Measurements from ENCODE around the gene INF2.
A peak's percentile ranks its signal among the peaks of the same experiment; 100 is the strongest.

The INF2 gene

DNA sequence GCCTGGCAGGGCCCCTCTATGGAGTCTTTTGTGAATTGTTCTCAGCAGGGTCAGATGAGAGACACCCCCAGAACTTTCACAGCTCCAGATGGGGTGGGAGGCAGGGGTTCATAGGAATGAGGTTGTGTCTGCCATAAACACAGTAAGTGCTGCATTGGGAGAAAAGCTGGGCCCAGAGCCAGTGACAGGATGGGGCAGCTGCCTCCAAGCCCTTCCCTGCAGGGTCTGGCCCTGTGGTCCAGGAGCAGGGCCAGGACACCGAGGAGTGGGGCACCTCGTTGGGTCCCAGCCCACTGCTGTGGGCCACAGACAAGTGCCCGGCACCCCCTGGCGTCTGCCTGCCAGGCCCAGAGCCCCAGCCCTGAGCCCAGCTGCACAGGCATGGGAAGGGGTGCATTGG is 13.3 kb downstream of the INF2 start:
- no peak for DNase-seq (ENCODE audit: low read depth)

GRCh38 chr14:104703269-104703668 is 13.9 kb downstream of the INF2 start:
- DNase-seq (ENCODE audit: low read depth): no peak

DNA sequence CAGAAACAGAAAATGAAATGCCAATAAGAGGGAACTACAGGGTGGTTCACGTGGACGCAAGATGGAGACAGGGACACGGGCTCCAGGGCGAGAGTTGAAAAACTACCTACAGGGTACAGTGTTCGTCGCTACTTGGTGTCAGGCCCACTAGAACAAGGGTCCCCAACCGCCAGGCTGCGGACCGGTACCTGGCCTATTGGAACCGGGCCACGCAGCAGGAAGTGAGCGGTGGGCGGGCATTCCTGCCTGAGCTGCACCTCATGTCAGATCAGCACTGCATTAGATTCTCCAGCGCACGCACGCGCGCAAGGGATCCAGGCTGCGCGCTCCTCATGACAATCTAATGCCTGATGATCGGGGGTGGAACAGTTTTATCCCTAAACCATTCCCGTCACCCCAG is 14.8 kb downstream of the INF2 start:
- DNase-seq (ENCODE audit: low read depth): no peak

DNA sequence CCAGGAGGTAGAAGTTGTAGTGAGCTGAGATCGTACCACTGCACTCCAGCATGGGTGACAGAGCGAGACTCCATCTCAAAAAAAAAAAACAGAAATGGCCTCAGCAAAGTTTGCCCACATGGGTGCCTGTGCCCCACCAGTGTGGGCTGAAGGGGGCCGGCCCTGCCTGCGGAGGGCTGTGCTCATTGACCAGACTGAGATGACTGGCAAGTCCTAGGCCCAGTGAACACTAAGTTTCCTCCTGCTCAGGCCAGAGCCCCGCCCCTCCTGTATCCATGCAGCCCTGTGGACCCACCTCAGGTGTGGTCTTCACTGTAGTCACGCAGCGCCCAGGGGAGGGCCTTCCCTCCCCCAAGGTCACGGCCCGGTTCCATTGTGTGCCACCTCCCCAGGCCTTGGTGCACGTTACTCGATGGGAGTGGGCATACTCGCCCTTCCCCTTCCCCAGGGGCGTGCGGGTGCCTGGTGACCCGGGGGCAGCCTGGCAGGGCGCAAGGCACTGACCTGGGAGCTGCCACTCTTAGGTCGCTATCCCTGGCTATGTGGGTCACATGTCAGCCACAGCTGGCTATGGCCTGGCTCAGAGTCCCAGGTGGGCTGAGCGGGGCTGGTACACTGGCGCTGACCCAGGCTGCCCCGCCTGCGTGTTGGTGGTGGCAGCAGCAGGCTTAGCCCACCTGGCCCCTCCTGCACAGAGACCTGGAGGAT is 16.1 kb downstream of the INF2 start:
- no peak for DNase-seq (ENCODE audit: low read depth)

DNA sequence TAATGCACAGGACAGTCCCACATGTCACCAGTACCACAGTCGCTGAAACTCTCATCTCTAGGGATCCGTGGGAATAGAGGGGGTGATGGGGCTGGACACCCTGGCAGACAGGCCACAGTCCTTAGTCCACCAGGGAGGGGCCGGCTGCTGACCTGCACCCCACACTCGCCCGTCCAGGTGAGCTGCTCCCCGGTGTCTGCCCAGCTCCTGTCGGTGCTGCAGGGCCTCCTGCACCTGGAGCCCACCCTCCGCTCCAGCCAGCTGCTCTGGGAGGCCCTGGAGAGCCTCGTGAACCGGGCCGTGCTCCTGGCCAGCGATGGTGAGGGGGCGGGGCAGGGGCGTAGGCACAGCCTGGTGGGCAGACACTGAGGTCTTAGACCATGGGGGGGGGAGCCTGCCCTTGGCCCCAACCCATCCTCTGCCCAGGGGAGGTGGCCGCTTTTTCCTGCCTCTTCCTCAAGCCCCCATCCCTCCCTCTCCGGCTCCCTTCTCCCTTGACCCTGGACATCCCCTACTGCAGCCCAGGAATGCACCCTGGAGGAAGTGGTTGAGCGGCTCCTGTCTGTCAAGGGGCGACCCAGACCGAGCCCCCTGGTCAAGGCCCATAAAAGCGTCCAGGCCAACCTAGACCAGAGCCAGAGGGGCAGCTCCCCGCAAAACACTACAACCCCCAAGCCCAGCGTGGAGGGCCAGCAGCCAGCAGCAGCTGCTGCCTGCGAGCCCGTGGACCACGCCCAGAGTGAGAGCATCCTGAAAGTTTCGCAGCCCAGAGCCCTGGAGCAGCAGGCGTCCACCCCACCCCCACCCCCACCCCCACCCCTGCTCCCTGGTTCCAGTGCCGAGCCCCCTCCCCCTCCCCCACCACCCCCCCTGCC is 17.6 kb downstream of the INF2 start:
- DNase-seq (ENCODE audit: low read depth): no peak

GRCh38 chr14:104707608-104708595 is 18.5 kb downstream of the INF2 start:
- no peak for DNase-seq (ENCODE audit: low read depth)

DNA sequence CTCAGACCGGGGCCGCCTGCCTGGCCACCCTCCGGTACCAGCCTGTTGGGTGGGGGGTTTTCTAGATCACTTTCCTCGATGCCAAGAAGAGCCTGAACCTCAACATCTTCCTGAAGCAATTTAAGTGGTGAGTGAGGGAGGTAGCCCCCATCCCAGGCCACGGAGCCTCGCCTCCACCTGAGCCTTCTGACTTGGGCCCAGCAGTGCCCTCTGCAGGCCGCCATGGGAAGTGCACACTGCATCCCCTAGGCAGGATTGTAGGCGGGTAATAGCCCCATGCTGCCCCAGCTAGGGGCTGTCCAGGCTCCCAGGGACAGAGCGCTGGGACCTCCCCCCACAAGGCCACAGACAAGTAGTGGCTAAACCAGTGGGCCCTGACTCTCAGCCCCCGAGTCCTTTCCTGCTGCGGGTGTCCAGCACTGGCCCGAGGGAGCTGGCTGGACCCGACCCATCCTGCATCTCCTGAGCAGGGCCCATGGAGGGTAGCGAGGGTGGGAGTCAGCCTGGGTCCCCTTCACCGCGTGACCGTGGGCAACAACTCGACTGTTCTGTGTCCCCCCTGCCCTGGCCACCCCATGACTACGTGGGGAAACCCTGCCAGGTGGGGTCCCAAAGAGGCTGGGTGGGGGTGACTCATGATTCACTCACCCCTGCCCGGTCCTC is 19.3 kb downstream of the INF2 start:
- DNase-seq (ENCODE audit: low read depth): peak; percentile 32

DNA sequence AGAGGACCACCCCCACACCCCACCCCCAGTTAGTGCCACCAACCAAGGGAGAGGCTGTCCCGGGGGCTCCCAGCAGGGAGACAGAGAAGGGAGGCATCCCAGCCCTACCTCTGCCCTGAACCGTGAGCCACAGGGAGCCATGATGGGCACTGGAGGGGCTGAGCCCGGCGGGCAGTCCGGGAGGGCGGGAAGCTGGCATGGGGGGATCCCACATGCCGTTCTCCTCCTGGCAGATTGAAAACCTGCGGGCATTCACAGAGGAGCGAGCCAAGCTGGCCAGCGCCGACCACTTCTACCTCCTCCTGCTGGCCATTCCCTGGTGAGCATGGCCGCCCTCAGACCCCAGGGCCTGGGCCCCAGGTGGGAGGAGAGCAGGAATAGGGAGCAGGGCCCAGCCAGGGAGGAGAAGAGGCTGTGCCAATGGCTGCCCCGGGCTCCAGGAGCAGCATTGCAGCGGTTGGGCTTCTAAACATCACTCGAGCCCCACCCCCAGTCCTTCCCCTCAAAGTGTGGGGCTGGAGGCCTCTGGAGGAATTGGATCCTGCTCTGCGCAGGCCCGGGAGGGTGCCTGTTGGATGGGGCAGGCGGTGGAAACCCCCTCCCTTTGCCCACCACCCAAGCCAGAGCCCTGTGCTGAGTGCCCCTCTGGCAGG is 20.1 kb downstream of the INF2 start:
- DNase-seq (ENCODE audit: low read depth): no peak

DNA sequence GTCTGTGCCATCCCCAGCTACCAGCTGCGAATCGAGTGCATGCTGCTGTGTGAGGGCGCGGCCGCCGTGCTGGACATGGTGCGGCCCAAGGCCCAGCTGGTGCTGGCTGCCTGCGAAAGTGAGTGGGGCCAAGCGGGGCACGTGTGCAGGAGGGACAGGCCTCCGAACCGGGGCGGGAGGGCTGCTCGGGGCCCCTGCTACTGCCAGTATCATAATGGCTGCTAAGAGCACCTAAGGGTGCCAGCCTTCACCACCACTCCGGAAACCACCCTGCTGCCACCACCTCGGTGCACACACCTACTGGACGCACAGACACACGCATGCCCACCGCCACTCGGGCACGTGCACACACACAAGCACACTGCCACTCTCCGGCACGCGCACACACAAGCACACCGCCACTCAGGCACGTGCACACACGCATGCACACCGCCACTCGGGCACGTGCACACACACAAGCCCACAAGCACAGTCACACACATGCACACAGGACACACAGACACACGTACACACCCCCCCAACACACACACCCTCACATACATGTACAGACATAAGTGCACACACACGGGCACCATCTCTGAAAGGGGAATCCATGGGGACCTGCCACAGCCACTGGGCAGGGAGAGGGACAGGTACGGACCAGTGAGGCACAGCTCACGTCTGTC is 20.8 kb downstream of the INF2 start:
- DNase-seq (ENCODE audit: low read depth): no peak

DNA sequence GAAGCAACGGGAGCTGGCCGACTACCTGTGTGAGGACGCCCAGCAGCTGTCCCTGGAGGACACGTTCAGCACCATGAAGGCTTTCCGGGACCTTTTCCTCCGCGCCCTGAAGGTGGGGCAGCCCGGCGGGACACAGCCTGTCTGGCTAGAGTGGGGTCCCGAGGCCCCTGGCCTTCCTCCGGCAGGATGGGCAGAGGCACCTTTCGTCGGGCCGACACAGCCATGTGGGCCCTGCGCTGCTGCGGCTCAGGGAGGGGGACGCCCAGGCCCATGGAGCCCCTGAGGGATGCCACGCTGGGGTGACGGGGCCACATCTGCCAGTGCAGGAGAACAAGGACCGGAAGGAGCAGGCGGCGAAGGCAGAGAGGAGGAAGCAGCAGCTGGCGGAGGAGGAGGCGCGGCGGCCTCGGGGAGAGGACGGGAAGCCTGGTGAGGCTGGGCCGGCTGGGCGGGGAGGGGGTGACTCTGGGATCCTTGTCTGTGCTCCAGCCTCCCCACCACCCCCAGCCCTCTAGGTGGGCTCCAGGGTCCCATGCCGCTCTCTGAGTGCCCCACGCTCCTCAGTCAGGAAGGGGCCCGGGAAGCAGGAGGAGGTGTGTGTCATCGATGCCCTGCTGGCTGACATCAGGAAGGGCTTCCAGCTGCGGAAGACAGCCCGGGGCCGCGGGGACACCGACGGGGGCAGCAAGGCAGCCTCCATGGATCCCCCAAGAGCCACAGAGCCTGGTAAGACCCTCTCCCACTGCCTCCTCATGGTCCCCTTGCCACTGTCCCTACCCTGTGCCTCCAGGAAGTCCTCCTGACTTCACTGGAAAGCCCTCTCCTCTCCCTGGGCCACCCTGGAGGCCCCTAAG is 23.7 kb downstream of the INF2 start:
- no peak for DNase-seq (ENCODE audit: low read depth)

- DNase-seq (ENCODE audit: low read depth): no peak
Measured at GRCh38 chr14:104714066-104714465, 24.6 kb downstream of the INF2 start.

DNA sequence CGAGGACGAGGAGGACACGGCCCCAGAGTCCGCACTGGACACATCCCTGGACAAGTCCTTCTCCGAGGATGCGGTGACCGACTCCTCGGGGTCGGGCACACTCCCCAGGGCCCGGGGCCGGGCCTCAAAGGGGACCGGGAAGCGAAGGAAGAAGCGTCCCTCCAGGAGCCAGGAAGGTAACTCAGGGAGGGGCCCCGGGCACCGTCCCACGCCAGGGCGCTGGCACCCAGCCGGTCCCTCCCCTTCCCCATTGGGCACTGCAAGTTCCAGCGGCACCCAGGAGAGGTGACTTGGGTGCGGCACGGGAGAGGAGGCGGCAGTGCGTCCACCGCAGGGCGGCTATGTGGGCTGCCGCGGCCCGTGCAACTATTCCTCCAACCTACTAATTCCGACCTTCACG is 25.3 kb downstream of the INF2 start:
- no peak for DNase-seq (ENCODE audit: low read depth)

DNA sequence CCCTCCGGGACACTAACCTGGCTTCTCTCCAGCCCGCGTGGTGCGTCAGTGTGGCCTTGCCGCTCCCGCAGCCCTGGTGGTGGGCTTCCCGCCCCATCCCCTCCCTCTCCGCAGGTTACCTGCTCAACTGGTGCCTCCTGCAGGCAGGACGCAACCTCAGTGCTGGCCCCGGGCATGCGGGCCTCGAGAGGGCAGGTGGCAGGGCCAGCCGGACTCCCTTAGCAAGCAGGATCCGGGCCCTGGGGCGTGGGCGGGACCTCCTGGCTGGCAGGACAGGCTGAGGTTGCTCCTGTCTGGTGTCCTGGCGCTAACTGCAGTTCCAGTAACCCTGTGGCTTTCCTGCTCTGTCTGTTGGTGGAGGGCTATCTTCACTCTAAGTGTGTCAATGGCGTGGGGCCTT is 26.0 kb downstream of the INF2 start:
- DNase-seq (ENCODE audit: low read depth): no peak

DNA sequence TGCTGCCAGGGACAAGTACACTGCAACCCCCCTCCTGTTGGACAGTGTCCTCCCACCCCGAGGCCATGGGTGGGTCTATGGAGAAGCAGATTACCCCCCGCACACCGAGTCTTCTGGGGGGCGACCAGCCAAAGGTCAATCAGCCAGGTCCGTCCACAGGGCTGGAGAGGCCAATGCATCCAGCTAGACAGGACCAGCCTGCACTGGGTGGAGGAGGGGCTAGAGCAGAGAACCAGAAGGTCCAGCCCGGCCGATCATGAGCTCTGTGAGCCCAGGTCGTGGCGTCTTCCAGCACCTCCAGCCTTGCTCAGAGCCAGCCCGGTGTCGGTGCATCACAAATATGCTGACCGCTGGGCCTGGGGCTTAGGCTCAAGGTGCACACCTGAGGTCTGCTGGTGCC is 26.5 kb downstream of the INF2 start:
- no peak for DNase-seq (ENCODE audit: low read depth)

DNA sequence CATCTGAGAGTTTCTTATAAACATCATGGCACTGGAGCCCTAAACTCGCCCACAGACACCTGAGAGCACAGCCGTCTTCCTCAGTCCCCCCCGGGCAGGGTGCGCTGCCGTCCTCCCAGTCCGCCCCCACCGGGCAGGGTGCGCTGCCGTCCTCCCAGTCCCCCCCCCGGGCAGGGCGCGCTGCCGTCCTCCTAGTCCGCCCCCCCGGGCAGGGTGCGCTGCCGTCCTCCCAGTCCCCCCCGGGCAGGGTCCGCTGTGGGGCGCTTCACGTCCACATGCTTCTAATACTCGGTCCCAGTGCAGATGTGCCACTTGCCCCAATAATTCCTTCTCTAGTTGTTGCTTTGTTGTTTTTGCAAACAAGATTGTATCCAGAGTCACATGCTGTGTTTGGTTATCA is 27.7 kb downstream of the INF2 start:
- DNase-seq (ENCODE audit: low read depth): no peak

GRCh38 chr14:104717646-104718045 is 28.2 kb downstream of the INF2 start:
- DNase-seq (ENCODE audit: low read depth): no peak

DNA sequence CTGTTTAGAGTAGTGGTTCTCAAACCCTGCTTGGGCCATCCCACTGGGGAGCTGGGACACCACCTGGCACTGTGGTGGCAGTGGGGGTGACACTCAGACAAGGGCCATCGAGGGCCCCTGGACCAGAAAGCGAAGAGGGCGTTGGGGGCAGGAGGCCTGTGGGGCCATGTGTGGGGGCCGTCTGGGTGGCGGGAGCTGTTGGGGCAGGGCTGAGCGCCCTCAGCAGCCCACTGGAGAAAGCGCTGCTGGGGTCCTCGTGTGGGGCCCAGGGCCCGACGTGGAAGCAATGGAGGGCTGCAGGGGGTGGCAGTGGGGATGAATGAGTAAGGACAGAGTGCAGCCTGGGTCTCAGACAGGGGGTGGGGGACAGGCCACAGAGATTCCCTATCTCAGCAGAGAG is 28.7 kb downstream of the INF2 start:
- DNase-seq (ENCODE audit: low read depth): no peak

GRCh38 chr14:104718871-104719270 is 29.5 kb downstream of the INF2 start:
- DNase-seq (ENCODE audit: low read depth): no peak

GRCh38 chr14:104719343-104719742 is 29.9 kb downstream of the INF2 start:
- DNase-seq (ENCODE audit: low read depth): no peak

All from fibroblast of the conjunctiva (primary cell).